Esophagus squamous epithelium (tissue), 5 donors: Measurements from ENCODE around the gene SCN2B. TPM values are rescaled to one million over a fixed set of nuclear protein-coding genes. Genes with fewer than 3 reads are reported as not detected.

Source experiments
- DNase-seq: peaks from one replicate; lab custom pipeline; 2025; lab: John Stamatoyannopoulos, UW
- H3K27ac ChIP-seq, 4 donors: fragments of 200-600 bp; sonication (generic); one replicate each; pipeline ENCODE4 v1.5.1; 2016 to 2019; ENCODE audit warnings: mild to moderate bottlenecking in 1 of 4
- H3K27me3 ChIP-seq, 4 donors: fragments of 200-600 bp; sonication (generic); 1 replicate in 3 of 4; 2 replicates in 1 of 4; pipeline versions ENCODE4 v1.5.1 to v1.6.0; 2017 to 2021; ENCODE audit warnings: antibody characterized with exemption in 1 of 4
- H3K36me3 ChIP-seq, 3 donors: fragments of 200-600 bp; sonication (generic); one replicate each; pipeline ENCODE4 v1.5.1; 2016 to 2019
- H3K4me1 ChIP-seq, 3 donors: fragments of 200-600 bp; sonication (generic); one replicate each; pipeline ENCODE4 v1.5.1; 2017 to 2019
- H3K4me3 ChIP-seq, 4 donors: fragments of 200-600 bp; sonication (generic); 1 replicate in 3 of 4; 2 replicates in 1 of 4; pipeline ENCODE4 v1.5.1; 2016 to 2019; ENCODE audit warnings: mild to moderate bottlenecking in 2 of 4, moderate library complexity in 1 of 4
- H3K9me3 ChIP-seq, 3 donors: fragments of 200-600 bp; sonication (generic); one replicate each; pipeline ENCODE4 v1.5.1; 2016 to 2019
- POLR2A ChIP-seq, 4 donors: fragments of 450-650 bp; IDR thresholded peaks; one replicate each; pipeline ENCODE4 v1.6.1; 2017; ENCODE audit warnings: antibody characterized with exemption in 4 of 4, mild to moderate bottlenecking in 4 of 4, moderate library complexity in 3 of 4
- WGBS, 2 donors: methylation state at CpG; one replicate each; pipeline ENCODE4 v1.1.5; 2018; 5-methylcytosine and 5-hydroxymethylcytosine counted together
- intact Hi-C: fragments of 100-400 bp; cut with DNase I; formaldehyde crosslinking; loops from one replicate; pipeline ENCODE4 v1.15.0; 2022
- total RNA-seq, 4 donors: library from RNA; depleted of rRNA; stranded (reverse); fragments of >200 nt; gene quantifications; one replicate each; pipeline ENCODE4 v1.1.0, GENCODE V29; 2016
- TF ChIP-seq, protein P1 (sequence below), 6 experiments: fragments of 450-650 bp in 4 of 6; fragments of 200-600 bp in 2 of 6; sonication (generic) in 2 of 6; IDR thresholded peaks; one replicate each; pipeline ENCODE4 v1.5.1; 2016 to 2019; ENCODE audit warnings: antibody characterized with exemption in 6 of 6, mild to moderate bottlenecking in 4 of 6, moderate library complexity in 4 of 6
- donor health status: DM: yes; HTN: yes; CAD: no.

SCN2B gene
- total RNA-seq, 4 donors from 2014 or later = 0.38 to 1.1 TPM; not detected in 2

DNA sequence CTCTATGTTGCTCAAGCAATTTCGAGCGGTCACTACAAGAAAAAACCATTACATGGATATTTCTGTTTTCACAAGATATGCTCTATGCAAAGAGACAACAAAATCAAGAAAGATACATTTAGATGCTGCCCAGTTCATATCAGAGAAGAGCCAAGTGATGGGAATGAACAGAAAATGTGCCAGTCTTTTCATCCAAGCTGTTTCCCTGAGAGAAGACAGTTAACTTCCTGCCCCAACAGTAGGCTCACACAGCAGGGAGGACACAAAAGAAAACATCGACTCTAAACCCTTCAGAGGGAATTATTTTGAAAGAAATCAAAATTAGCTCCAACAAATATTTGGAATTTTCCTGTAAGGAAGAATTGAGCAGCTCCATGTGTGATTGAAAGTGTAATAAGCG, 36.8 kb upstream of the SCN2B start:
- no peak overlapping the region for H3K4me3 ChIP-seq
- H3K9me3 ChIP-seq = no peaks in the 10 kb centered on the region
- peaks cover 0 to 9% (median 0%) of the 10 kb centered on the region in 3 donors for H3K4me1 ChIP-seq
- H3K27ac ChIP-seq = no peak overlapping the region
- intact Hi-C loops = no loop called here
- 68 to 87% methylated on average over 4 of the region's 4 CpGs for WGBS, 2 donors
- peaks cover 0 to 21% (median 0%) of the 10 kb centered on the region in 4 donors for H3K27me3 ChIP-seq
- no peak for DNase-seq
- TF ChIP-seq POLR2A (IDR thresholded peaks at IDR 0.05) = no peak
- TF ChIP-seq, protein P1, sequence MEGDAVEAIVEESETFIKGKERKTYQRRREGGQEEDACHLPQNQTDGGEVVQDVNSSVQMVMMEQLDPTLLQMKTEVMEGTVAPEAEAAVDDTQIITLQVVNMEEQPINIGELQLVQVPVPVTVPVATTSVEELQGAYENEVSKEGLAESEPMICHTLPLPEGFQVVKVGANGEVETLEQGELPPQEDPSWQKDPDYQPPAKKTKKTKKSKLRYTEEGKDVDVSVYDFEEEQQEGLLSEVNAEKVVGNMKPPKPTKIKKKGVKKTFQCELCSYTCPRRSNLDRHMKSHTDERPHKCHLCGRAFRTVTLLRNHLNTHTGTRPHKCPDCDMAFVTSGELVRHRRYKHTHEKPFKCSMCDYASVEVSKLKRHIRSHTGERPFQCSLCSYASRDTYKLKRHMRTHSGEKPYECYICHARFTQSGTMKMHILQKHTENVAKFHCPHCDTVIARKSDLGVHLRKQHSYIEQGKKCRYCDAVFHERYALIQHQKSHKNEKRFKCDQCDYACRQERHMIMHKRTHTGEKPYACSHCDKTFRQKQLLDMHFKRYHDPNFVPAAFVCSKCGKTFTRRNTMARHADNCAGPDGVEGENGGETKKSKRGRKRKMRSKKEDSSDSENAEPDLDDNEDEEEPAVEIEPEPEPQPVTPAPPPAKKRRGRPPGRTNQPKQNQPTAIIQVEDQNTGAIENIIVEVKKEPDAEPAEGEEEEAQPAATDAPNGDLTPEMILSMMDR (IDR thresholded peaks at IDR 0.05) = no peak
- no peaks in the 10 kb centered on the region for H3K36me3 ChIP-seq

DNA sequence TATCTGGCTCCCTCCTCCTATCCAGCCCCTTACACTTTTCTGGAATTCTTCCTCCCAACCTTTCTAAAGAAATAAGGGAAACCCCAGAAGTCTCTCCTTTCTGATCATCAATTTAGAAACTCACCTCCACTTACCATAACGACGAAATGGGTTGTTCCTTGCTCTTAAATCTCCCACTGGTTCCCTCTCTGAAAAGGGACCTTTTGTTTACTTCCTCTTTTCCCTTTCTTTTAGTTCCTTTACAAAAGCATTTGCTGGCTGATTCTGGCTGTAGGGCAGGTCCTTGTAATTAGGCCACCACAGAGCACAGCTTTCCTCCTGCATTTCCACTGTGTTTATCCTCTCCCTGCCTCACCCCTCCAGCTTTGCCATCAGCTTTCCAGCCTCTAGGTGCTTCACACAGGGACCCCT, 36.3 kb upstream of the SCN2B start:
- WGBS, 2 donors = 57 to 68% methylated on average over 2 of the region's 2 CpGs

DNA sequence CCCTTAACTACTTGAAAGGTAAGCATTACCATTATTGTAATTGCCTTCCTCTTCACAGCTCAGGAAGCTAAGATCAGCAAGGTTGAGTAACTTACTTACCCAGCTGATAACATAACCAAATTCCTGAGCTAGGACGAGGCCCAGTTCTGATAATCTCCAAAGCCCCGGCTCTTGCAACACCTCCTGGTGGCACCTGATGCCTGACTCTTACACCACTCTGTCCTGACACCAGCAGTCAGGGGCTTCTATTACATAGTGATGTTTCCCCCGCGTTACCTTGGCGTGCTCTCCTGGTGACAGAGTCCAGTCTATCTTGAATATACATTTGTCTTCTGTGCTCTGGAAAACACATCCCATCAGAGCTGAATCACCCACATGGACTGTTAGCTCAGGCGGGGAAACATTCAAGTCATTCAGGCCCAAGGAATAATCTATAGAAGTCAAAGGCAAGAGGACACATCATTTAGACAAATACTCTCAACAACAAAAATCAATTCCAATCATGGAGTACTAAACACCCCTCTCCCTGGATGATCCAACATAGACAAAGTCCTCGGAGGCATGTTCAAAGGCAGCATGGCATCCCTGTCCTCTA, 35.8 kb upstream of the SCN2B start:
- H3K4me3 ChIP-seq = no peak overlapping the region
- TF ChIP-seq POLR2A (IDR thresholded peaks at IDR 0.05) = no peak
- H3K36me3 ChIP-seq = no peaks in the 10 kb centered on the region
- intact Hi-C loops = no loop called here
- no peak for DNase-seq
- H3K9me3 ChIP-seq = no peaks in the 10 kb centered on the region
- H3K27ac ChIP-seq = no peak overlapping the region
- H3K4me1 ChIP-seq = peaks cover 0 to 9% (median 4%) of the 10 kb centered on the region in 3 donors
- peaks cover 0 to 21% (median 0%) of the 10 kb centered on the region in 4 donors for H3K27me3 ChIP-seq
- WGBS, 2 donors = 80 to 88% methylated on average over 7 of the region's 7 CpGs

More for the DNA sequence above, 36.3 kb upstream of the SCN2B start:
- Histone ChIP-seq H3K27ac (no peak overlapping the region), H3K4me3 (no peak overlapping the region), H3K27me3 (peaks cover 0 to 21% (median 0%) of the 10 kb centered on the region in 4 donors), H3K9me3 (no peaks in the 10 kb centered on the region), H3K4me1 (peaks cover 0 to 9% (median 0%) of the 10 kb centered on the region in 3 donors), H3K36me3 (no peaks in the 10 kb centered on the region)
- TF ChIP-seq, protein P1 (IDR thresholded peaks at IDR 0.05) = no peak
- TF ChIP-seq POLR2A (IDR thresholded peaks at IDR 0.05) = no peak
- no peak for DNase-seq
- intact Hi-C loops = no loop called here

DNA sequence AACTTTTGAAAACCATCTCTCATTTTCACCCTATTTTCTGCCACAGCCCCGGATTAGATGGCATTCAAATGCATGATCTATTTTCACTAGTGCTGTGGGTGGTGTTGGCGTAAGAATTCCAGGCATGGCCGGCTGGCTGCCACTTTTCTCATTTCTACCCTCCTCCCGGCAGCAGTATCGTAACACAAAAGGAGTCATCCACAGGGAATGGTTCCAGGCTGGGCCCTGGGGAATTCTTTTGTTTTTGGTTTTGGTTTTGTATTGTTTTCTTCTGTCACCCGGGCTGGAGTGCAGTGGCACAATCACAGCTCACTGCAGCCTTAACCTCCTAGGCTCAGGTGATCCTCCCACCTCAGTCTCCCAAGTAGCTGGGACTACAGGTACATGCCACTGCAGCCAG, 34.6 kb upstream of the SCN2B start:
- DNase-seq = no peak
- intact Hi-C loops = no loop called here
- Histone ChIP-seq H3K27ac (no peak overlapping the region), H3K27me3 (peaks cover 0 to 21% (median 0%) of the 10 kb centered on the region in 4 donors), H3K36me3 (no peaks in the 10 kb centered on the region), H3K4me1 (peaks cover 0 to 12% (median 11%) of the 10 kb centered on the region in 3 donors), H3K9me3 (no peaks in the 10 kb centered on the region), H3K4me3 (no peak overlapping the region)
- whole genome bisulfite sequencing, 2 donors = 36 to 59% methylated on average over 6 of the region's 6 CpGs
- no peak for TF ChIP-seq POLR2A (IDR thresholded peaks at IDR 0.05)
- TF ChIP-seq, protein P1 (IDR thresholded peaks at IDR 0.05) = no peak

DNA sequence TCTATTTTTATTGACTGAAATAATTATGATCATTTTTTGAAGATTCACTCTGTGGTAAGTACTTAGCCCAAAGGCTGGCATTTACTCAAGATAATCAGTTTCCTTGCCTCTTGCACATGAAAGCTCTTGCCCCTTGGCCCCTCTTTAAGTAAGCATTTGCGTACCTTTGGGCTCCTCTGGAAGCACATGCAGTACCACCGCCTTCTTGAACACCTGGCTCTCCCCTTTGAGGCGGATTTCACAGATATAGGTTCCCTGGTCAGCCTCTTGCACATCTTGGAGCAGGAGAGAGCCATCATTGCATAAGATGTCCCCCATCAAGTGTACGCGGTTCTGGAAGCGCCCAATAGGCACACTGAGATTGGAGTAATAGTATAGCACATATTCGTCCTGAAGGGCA, 33.9 kb upstream of the SCN2B start:
- H3K4me1 ChIP-seq = peaks cover 0 to 12% (median 7%) of the 10 kb centered on the region in 3 donors
- H3K4me3 ChIP-seq = no peak overlapping the region
- no peaks in the 10 kb centered on the region for H3K9me3 ChIP-seq
- no peaks in the 10 kb centered on the region for H3K36me3 ChIP-seq
- DNase-seq = no peak
- peaks cover 0 to 21% (median 0%) of the 10 kb centered on the region in 4 donors for H3K27me3 ChIP-seq
- no peak overlapping the region for H3K27ac ChIP-seq
- intact Hi-C loops = no loop called here
- WGBS, 2 donors = 89 to 92% methylated on average over 6 to 7 of the region's 7 CpGs
- TF ChIP-seq, protein P1 (IDR thresholded peaks at IDR 0.05) = no peak
- TF ChIP-seq POLR2A (IDR thresholded peaks at IDR 0.05) = no peak
